ENCODE measurements around the gene PROZ. TPM values are rescaled to one million over a fixed set of nuclear protein-coding genes. Genes with fewer than 3 reads are reported as not detected.

Gene PROZ
- total RNA-seq, 1 experiment from 2014 or later, result not detected

DNA sequence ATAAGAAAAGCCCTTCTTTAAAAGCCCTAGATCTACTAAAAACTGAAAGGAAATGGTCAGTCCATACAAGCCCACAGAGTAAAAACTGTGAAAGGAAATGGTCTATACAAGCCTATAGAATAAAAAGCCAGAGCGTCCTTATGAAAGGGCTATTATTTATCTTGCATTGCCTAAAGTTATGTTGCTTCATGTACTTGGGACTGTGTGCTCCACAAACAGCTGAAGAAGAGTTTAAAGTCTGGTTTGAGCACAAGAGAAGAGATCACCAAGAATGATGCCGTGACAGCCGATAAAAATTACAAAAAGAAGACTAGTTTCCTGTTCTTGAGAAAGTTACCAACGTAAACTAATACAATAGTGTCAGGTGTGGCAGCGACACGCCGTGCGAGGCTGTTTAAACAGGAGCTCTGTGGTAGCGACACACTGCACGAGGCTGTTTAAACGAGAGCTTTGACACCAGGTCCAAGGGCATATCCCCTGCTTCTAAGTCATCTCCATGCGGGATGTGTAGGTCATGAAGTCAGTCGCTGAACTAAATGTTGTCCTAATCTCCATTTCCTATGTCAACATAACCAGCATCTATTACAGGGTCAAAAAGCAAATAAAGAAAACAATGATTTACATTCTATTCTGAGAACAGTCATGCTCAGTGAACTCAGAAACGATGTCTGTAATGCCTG lies 25.1 kb downstream of the PROZ start:
- no peak for DNase-seq
- H3K27me3 ChIP-seq (ENCODE audit: control insufficient read depth, insufficient read depth, low read length), result no peaks in the 10 kb centered on the region
- H3K4me3 ChIP-seq (ENCODE audit: insufficient read depth, low read depth, low read length), result no peak overlapping the region
- peaks cover 40% of the 10 kb centered on the region for H3K36me3 ChIP-seq (replicated peaks; ENCODE audit: control insufficient read depth, insufficient read depth, low read length)

DNA sequence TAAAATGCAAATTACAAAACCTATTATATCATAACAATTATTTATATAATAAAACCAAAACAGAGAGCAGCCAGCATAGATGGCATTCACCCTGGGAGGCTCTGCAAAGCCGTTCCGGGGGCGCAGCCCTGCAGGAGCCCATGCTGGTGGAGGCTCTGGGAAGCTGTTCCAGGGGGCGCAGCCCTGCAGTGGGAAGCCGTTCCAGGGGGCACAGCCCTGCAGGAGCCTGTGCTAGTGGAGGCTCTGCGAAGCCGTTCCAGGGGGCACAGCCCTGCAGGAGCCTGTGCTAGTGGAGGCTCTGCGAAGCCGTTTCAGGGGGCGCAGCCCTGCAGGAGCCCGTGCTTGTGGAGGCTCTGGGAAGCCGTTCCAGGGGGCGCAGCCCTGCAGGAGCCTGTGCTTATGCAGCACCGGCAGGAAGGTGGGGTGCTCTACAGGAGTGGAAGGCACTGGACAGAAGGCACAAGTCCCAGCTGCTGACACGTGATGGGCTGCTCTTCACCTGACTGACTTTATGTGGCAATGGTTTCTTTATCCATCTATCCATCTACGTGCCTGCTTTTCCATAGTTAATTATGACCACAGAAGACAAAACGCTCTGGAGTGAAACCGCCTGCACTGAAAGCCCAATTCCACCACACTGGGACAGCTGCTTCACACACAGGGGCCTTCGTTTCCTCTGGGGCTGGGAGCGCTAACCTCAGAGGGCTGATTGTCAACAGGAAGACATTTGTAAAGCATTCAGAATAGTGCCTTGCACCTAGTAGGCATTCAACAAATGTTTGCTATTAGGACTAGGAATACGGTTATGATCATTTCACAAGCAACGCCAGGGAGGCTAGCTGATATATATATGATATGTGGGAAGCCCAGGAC lies 26.4 kb downstream of the PROZ start:
- Histone ChIP-seq H3K27me3 (ENCODE audit: control insufficient read depth, insufficient read depth, low read length) (no peaks in the 10 kb centered on the region), H3K36me3 (replicated peaks; ENCODE audit: control insufficient read depth, insufficient read depth, low read length) (peaks cover 35% of the 10 kb centered on the region), H3K4me3 (ENCODE audit: insufficient read depth, low read depth, low read length) (no peak overlapping the region)
- DNase-seq, result no peak

DNA sequence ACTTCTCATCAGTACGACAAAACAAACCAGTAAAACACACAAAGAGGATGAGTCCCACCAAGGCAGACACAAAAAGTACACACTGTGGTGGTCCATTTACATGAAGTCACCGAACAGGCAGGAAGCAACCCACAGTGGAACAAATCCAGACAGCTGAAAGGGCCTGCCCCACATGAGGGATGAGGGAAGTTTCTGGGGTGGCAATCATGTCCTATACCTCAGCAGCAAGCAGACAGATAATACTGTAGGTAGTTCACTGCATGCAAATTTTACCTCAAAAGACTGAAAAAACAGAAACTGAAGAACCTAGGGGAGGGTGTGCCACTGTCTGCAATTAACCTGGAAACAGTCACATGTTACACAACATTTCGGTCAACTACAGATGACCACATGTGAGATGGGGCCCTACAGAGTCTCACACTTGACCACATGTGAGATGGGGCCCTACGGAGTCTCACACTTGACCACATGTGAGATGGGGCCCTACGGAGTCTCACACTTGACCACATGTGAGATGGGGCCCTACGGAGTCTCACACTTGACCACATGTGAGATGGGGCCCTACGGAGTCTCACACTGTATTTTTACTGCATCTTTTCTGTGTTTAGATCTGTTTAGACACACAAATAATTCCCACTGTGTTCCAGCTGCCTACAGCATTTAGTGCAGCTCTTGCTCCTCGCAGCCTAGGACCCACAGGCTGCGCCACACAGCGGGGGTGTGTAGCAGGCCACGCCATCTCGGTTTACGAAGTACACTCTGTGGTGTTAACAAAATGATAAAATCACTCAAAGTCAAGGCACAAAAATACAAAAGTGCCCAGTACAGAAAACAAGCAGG lies 27.8 kb downstream of the PROZ start:
- Histone ChIP-seq H3K4me3 (ENCODE audit: insufficient read depth, low read depth, low read length) (no peak overlapping the region), H3K27me3 (ENCODE audit: control insufficient read depth, insufficient read depth, low read length) (no peaks in the 10 kb centered on the region), H3K36me3 (replicated peaks; ENCODE audit: control insufficient read depth, insufficient read depth, low read length) (peaks cover 30% of the 10 kb centered on the region)
- DNase-seq, result no peak

DNA sequence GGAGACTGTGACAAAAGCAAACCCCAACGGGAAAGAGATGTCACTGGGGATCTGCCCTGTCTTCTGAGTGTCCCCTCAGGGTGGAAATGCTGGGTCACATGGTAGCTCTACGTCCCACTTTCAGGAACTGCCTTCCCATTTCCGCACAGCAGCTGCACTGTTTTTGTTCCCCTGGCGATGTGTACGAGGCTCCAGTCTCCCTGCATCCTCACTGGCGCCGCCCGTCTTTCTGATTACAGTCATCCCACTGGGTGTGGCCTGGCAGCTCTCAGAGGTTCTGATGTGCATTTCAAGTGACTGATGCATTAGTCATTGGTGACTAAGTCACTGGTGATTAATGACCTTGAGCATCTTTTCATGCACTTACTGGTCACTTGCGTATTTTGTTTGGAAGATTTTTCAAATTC lies 28.8 kb downstream of the PROZ start:
- H3K27me3 ChIP-seq (ENCODE audit: control insufficient read depth, insufficient read depth, low read length), result no peaks in the 10 kb centered on the region
- H3K4me3 ChIP-seq (ENCODE audit: insufficient read depth, low read depth, low read length), result no peak overlapping the region
- no peak for DNase-seq
- peaks cover 24% of the 10 kb centered on the region for H3K36me3 ChIP-seq (replicated peaks; ENCODE audit: control insufficient read depth, insufficient read depth, low read length)

DNA sequence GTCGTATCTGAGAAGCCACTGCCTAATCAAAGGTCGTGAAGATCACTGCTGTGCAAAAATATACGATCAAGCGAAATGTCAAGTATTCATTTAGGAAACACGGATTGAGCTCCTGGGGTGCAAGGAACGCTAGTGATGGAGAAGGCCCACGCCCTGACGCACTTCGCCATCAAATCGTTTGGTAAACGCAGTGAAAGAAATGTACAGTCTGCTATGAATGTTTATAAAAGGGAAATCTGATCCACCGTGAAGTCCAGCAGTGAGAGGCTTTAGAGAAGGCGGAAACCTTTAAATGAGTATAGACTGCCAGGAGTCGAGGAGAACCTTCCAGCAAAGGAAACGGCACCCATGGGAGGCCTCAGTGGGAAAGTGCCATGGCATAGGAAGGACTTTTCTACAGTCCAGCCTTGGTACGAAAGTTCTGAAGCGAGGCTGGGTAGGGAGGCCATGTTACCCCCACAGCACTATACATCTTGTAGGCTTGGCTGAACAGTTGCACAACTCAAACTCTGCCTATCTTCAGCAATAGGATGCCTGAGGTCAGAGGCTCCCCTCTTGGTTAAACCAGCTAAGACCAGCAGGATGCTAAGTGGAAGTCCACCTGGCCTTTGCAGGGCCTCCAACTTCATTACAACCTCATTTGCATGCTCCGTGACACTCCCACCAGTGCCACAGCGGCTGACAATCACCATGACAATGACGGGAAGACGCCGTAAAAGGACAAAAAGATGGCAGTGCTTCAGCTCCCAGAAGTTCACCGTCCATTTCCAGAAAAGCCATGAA lies 29.6 kb downstream of the PROZ start:
- no peak for DNase-seq
- Histone ChIP-seq H3K4me3 (ENCODE audit: insufficient read depth, low read depth, low read length) (no peak overlapping the region), H3K36me3 (replicated peaks; ENCODE audit: control insufficient read depth, insufficient read depth, low read length) (peaks cover 29% of the 10 kb centered on the region), H3K27me3 (ENCODE audit: control insufficient read depth, insufficient read depth, low read length) (no peaks in the 10 kb centered on the region)

DNA sequence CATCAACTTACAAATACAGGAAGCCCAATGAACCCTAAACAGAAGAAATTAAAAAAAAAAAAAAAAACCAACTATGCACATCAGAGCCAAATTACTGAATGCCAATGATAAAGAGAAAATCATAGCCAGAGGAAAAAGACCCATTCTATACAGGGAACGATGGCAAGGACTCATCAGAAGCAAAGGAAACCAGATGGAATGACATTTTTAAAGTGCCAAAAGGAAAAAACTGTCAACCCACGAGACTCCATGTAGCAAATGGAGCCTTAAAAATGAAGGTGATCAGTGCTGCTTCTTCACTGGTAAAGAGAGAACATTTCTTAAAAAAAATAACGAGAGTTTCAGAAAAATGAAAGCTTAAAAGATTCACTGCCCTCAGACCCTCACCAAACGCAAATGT lies 31.7 kb downstream of the PROZ start:
- Histone ChIP-seq H3K27me3 (ENCODE audit: control insufficient read depth, insufficient read depth, low read length) (no peaks in the 10 kb centered on the region), H3K36me3 (replicated peaks; ENCODE audit: control insufficient read depth, insufficient read depth, low read length) (peaks cover 27% of the 10 kb centered on the region)

GRCh38 chr13:113192279-113192678 lies 33.8 kb downstream of the PROZ start:
- H3K4me3 ChIP-seq (ENCODE audit: insufficient read depth, low read depth, low read length), result no peak overlapping the region
- peaks cover 34% of the 10 kb centered on the region for H3K36me3 ChIP-seq (replicated peaks; ENCODE audit: control insufficient read depth, insufficient read depth, low read length)
- no peak for DNase-seq
- no peaks in the 10 kb centered on the region for H3K27me3 ChIP-seq (ENCODE audit: control insufficient read depth, insufficient read depth, low read length)

More for the DNA sequence above, 31.7 kb downstream of the PROZ start:
- no peak overlapping the region for H3K4me3 ChIP-seq (ENCODE audit: insufficient read depth, low read depth, low read length)
- no peak for DNase-seq

DNA sequence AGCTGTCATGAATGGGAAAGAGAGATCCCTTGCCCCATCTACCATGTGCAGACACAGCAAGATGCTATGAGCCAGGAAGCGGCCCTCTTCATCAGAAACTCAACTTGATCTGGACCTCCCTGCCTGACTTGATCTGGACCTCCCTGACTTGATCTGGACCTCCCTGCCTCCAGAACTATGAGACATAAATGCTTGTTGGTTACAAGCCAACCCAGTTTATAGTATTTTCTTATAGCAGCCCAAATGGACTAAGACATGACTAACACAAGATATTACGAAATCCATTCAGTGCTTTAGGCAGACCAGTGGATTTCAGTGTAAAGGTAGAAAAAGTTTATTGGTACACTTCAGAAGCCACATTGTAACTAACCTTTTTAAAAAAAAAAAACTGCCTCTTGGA lies 34.5 kb downstream of the PROZ start:
- Histone ChIP-seq H3K36me3 (replicated peaks; ENCODE audit: control insufficient read depth, insufficient read depth, low read length) (peaks cover 37% of the 10 kb centered on the region), H3K27me3 (ENCODE audit: control insufficient read depth, insufficient read depth, low read length) (no peaks in the 10 kb centered on the region), H3K4me3 (ENCODE audit: insufficient read depth, low read depth, low read length) (no peak overlapping the region)
- no peak for DNase-seq

- no peak overlapping the region for H3K4me3 ChIP-seq (ENCODE audit: insufficient read depth, low read depth, low read length)
- peaks cover 32% of the 10 kb centered on the region for H3K36me3 ChIP-seq (replicated peaks; ENCODE audit: control insufficient read depth, insufficient read depth, low read length)
- DNase-seq, result no peak
- H3K27me3 ChIP-seq (ENCODE audit: control insufficient read depth, insufficient read depth, low read length), result no peaks in the 10 kb centered on the region
Measured at GRCh38 chr13:113195360-113195759, 36.9 kb downstream of the PROZ start.

GRCh38 chr13:113196970-113197737 lies 38.7 kb downstream of the PROZ start:
- peaks cover 27% of the 10 kb centered on the region for H3K36me3 ChIP-seq (replicated peaks; ENCODE audit: control insufficient read depth, insufficient read depth, low read length)

GRCh38 chr13:113201815-113202214 lies 43.4 kb downstream of the PROZ start:
- no peak for DNase-seq
- Histone ChIP-seq H3K36me3 (replicated peaks; ENCODE audit: control insufficient read depth, insufficient read depth, low read length) (peaks cover 13% of the 10 kb centered on the region), H3K27me3 (ENCODE audit: control insufficient read depth, insufficient read depth, low read length) (no peaks in the 10 kb centered on the region), H3K4me3 (ENCODE audit: insufficient read depth, low read depth, low read length) (no peak overlapping the region)

More at GRCh38 chr13:113196970-113197737, 38.7 kb downstream of the PROZ start:
- no peak for DNase-seq
- H3K27me3 ChIP-seq (ENCODE audit: control insufficient read depth, insufficient read depth, low read length), result no peaks in the 10 kb centered on the region
- H3K4me3 ChIP-seq (ENCODE audit: insufficient read depth, low read depth, low read length), result no peak overlapping the region

DNA sequence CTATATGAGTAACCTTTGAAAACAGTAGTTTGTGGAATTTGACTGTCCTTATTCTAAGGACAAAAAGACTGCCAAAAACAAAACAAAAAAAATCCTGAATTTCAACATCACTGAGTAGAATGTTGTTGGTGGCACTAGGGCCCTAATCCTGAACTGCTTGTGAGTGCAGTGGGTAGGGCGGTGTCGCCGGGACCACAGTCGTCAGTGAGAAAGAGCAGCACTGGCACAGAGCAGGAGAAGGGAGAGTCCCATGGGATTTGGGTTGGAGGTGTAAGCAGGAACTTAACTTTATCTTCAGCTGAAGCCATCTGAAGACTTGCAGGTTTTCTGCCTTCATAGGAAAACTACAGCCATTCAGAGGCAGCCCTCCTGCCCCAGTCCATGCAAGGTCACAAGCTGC lies 44.5 kb downstream of the PROZ start:
- no peak for DNase-seq
- no peaks in the 10 kb centered on the region for H3K27me3 ChIP-seq (ENCODE audit: control insufficient read depth, insufficient read depth, low read length)
- H3K4me3 ChIP-seq (ENCODE audit: insufficient read depth, low read depth, low read length), result no peak overlapping the region
- H3K36me3 ChIP-seq (replicated peaks; ENCODE audit: control insufficient read depth, insufficient read depth, low read length), result peaks cover 5% of the 10 kb centered on the region

DNA sequence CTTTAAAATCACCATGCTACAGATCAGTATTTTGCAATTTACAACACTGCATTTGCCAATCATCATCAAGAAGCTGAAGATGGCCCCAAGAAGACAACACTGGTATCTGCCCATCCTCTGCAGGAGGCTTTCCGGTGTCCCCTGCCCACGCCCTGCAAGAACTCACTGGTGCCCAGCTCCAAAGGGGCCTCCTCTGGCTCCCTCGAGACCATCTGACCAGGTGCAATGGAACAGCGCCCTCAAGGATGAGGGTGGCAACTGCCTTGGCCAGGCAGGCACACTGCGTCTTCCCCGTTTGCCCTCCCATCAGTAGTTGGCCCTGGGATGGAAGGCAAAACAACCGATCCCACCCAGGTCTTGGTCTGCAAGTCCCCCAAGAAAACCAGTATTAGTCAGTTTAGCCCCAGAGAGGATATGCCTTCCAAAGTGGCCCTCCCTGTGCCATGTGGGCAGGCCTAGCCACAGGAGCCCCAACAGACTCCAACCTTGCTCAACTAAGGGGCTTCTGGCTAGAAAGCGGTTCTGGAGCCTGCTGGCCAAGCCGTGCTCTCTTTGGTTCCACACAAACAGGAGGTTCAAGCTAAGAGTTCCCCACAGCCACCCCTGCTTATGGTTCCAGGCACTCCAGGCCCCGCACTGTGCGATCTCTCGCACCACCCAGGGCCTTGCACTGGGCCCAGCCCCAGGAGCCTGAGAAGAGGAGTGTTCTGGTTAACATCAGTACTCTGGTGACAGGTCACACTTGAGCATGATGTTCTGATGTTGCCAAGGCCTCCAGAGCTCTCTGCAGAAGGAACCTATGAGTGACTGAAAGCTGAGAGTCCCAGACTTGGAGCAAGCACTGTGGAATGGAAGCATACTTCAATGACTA lies 45.3 kb downstream of the PROZ start:
- no peak for DNase-seq
- Histone ChIP-seq H3K36me3 (replicated peaks; ENCODE audit: control insufficient read depth, insufficient read depth, low read length) (peaks cover 5% of the 10 kb centered on the region), H3K27me3 (ENCODE audit: control insufficient read depth, insufficient read depth, low read length) (no peaks in the 10 kb centered on the region), H3K4me3 (ENCODE audit: insufficient read depth, low read depth, low read length) (no peak overlapping the region)
